Fibroblast of mammary gland (primary cell): ENCODE results near the gene CERS6.
A peak's percentile ranks its signal among the peaks of the same experiment; 100 is the strongest.

Source experiments
- DNase-seq: peaks from one replicate; pipeline ENCODE4 v3.0.0-alpha.2; 2010; ENCODE audit warnings: low read depth
- H3K4me3 ChIP-seq: 2 replicates; pipeline ENCODE4 v1.5.1; 2011; ENCODE audit warnings: low read depth, mild to moderate bottlenecking, low read length, moderate library complexity; ENCODE audit not compliant: control insufficient read depth
- CTCF ChIP-seq: conservative IDR thresholded peaks from 2 replicates; pipeline ENCODE4 v1.5.1; 2011; ENCODE audit warnings: low read depth, low read length, inconsistent platforms; ENCODE audit not compliant: control insufficient read depth, insufficient read depth

CERS6 gene

GRCh38 chr2:168671932-168672331 lies 215.9 kb downstream of the CERS6 start:
- no peak for TF ChIP-seq CTCF
- DNase-seq = peak; percentile 74
- H3K4me3 ChIP-seq = no peak overlapping the region

- no peak for TF ChIP-seq CTCF
- no peak for DNase-seq
- no peak overlapping the region for H3K4me3 ChIP-seq
Observed at GRCh38 chr2:168673265-168674189, 217.5 kb downstream of the CERS6 start.

- no peak overlapping the region for H3K4me3 ChIP-seq
- TF ChIP-seq CTCF = no peak
- no peak for DNase-seq
Observed at GRCh38 chr2:168678153-168678853, 222.2 kb downstream of the CERS6 start.

GRCh38 chr2:168679081-168679480 lies 223.0 kb downstream of the CERS6 start:
- no peak for DNase-seq
- no peak for TF ChIP-seq CTCF
- H3K4me3 ChIP-seq = no peak overlapping the region

GRCh38 chr2:168679741-168680310 lies 223.8 kb downstream of the CERS6 start:
- H3K4me3 ChIP-seq = no peak overlapping the region
- TF ChIP-seq CTCF = no peak
- no peak for DNase-seq

- H3K4me3 ChIP-seq = no peak overlapping the region
- TF ChIP-seq CTCF = no peak
- DNase-seq = no peak
Observed at GRCh38 chr2:168683996-168684395, 227.9 kb downstream of the CERS6 start.
